H1 (cell line): ENCODE data around the gene GDNF.
A peak's percentile ranks its signal among the peaks of the same experiment; 100 is the strongest.

ENCODE experiments used
- CEBPB ChIP-seq: IDR thresholded peaks from 2 replicates; pipeline ENCODE4 v1.6.1; 2012; ENCODE audit warnings: low read depth, low read length
- CTCF ChIP-seq, 3 experiments: IDR thresholded peaks; 1 replicate in 2 of 3; 2 replicates in 1 of 3; pipeline versions ENCODE4 v1.5.1 to v1.6.1; 2011; ENCODE audit warnings: low read length in 3 of 3, mild to moderate bottlenecking in 3 of 3, inconsistent platforms in 2 of 3, low read depth in 1 of 3, moderate library complexity in 1 of 3; ENCODE audit not compliant: insufficient read depth in 1 of 3; ENCODE audit errors: control extremely low read depth in 1 of 3
- EP300 ChIP-seq, 2 experiments: IDR thresholded peaks; 1 replicate in 1 of 2; 2 replicates in 1 of 2; pipeline ENCODE4 v1.6.1; 2011 to 2012; ENCODE audit warnings: low read depth in 2 of 2, low read length in 2 of 2, mild to moderate bottlenecking in 2 of 2, borderline replicate concordance in 1 of 2, inconsistent platforms in 1 of 2, moderate library complexity in 1 of 2
- EZH2 ChIP-seq: fragments of 200-600 bp; sonication (generic); IDR thresholded peaks from 2 replicates; pipeline ENCODE4 v1.7.1; 2012; ENCODE audit warnings: low read depth, mild to moderate bottlenecking, moderate library complexity, low read length, inconsistent platforms; ENCODE audit not compliant: severe bottlenecking
- HDAC2 ChIP-seq, 2 experiments: fragments of 300-600 bp in 1 of 2; sonication (generic) in 1 of 2; IDR thresholded peaks; 2 replicates each; pipeline ENCODE4 v1.6.1; 2011 to 2012; ENCODE audit warnings: low read depth in 2 of 2, low read length in 2 of 2, mild to moderate bottlenecking in 2 of 2, moderate library complexity in 2 of 2, borderline replicate concordance in 1 of 2, inconsistent platforms in 1 of 2
- POLR2A ChIP-seq, 2 experiments: IDR thresholded peaks; 1 replicate in 1 of 2; 2 replicates in 1 of 2; pipeline ENCODE4 v1.6.1; 2011; ENCODE audit warnings: low read depth in 2 of 2, low read length in 2 of 2, mild to moderate bottlenecking in 2 of 2; ENCODE audit errors: control extremely low read depth in 1 of 2
- SP2 ChIP-seq: IDR thresholded peaks from 2 replicates; pipeline ENCODE4 v1.6.1; 2012; ENCODE audit warnings: mild to moderate bottlenecking, low read length, inconsistent platforms
- SUZ12 ChIP-seq: fragments of 200-600 bp; sonication (generic); IDR thresholded peaks from 2 replicates; pipeline ENCODE4 v1.6.1; 2012; ENCODE audit warnings: mild to moderate bottlenecking, inconsistent platforms, low read length, moderate library complexity, mixed read lengths
- TEAD4 ChIP-seq: IDR thresholded peaks from 2 replicates; pipeline ENCODE4 v1.6.1; 2012; ENCODE audit warnings: low read depth, low read length, inconsistent platforms, mixed read lengths
- YY1 ChIP-seq: IDR thresholded peaks from 2 replicates; pipeline ENCODE4 v1.6.1; 2011; ENCODE audit warnings: low read depth, mild to moderate bottlenecking, low read length

- no peak for TF ChIP-seq POLR2A (IDR thresholded peaks at IDR 0.05; ENCODE audit: control extremely low read depth in 1 of 2, low read depth in 2 of 2, low read length in 2 of 2)
- peak in 1 of 3 experiments; percentile 32; a peak in 2 of 4 replicates for TF ChIP-seq CTCF (IDR thresholded peaks at IDR 0.05; ENCODE audit: control extremely low read depth in 1 of 3, insufficient read depth in 1 of 3, low read depth in 1 of 3, low read length in 3 of 3)
- no peak; the same call in 1 of the 2 replicates for TF ChIP-seq TEAD4
- TF ChIP-seq HDAC2 (IDR thresholded peaks at IDR 0.05; ENCODE audit: borderline replicate concordance in 1 of 2, low read depth in 2 of 2, low read length in 2 of 2): no peak; a peak in 1 of 4 replicates
- TF ChIP-seq CEBPB: no peak
- no peak for TF ChIP-seq EP300 (IDR thresholded peaks at IDR 0.05; ENCODE audit: borderline replicate concordance in 1 of 2, low read depth in 2 of 2, low read length in 2 of 2)
- TF ChIP-seq SUZ12: peak; percentile 74; the same call in 1 of the 2 replicates
- TF ChIP-seq EZH2: peak; percentile 42
- no peak for TF ChIP-seq SP2
- TF ChIP-seq YY1: no peak
Observed at GRCh38 chr5:37840053-37841034, 503 bp upstream of the GDNF start.
